HEK293 (cell line): ENCODE measurements around the gene PITPNM3.

ENCODE experiments used
- CTCF ChIA-PET: fragments of 350-600 bp; formaldehyde crosslinking; extraction: SDS; loops from one replicate; lab custom pipeline; 2021; ENCODE audit warnings: antibody characterized with exemption; lab: Yijun Ruan, JAX
- POLR2A ChIA-PET: fragments of 300-600 bp; formaldehyde crosslinking; extraction: SDS; loops from one replicate; lab custom pipeline; 2020; ENCODE audit warnings: antibody characterized with exemption, inconsistent platforms; lab: Yijun Ruan, JAX
- H3K27ac ChIP-seq: fragments of 200-500 bp; sonication (Bioruptor generic); 2 replicates; pipeline ENCODE4 v1.5.1; 2014; ENCODE audit warnings: low read depth, low read length, control low read depth, inconsistent platforms; ENCODE audit errors: extremely low read depth
- H3K36me3 ChIP-seq, 2 experiments: fragments of 200-500 bp in 1 of 2; sonication (Bioruptor generic) in 1 of 2; 1 replicate in 1 of 2; 2 replicates in 1 of 2; pipeline ENCODE4 v1.5.1; 2014 to 2017; ENCODE audit warnings: inconsistent platforms in 2 of 2, low read length in 2 of 2; ENCODE audit not compliant: control insufficient read depth in 2 of 2, insufficient read depth in 1 of 2
- H3K4me1 ChIP-seq: fragments of 200-500 bp; sonication (Bioruptor generic); 2 replicates; pipeline ENCODE4 v1.5.1; 2014; ENCODE audit warnings: mild to moderate bottlenecking, low read length, inconsistent platforms; ENCODE audit not compliant: control insufficient read depth, insufficient read depth
- H3K4me3 ChIP-seq: 2 replicates; pipeline ENCODE4 v1.5.1; 2011; ENCODE audit warnings: low read depth, mild to moderate bottlenecking, control low read depth, low read length, moderate library complexity
- H3K9me3 ChIP-seq: fragments of 200-500 bp; sonication (Bioruptor generic); 2 replicates; pipeline ENCODE4 v1.5.1; 2014; ENCODE audit warnings: low read depth, low read length, inconsistent platforms; ENCODE audit not compliant: control insufficient read depth, insufficient read depth
- EGR2 ChIP-seq: fragments of 450-650 bp; formaldehyde crosslinking; IDR thresholded peaks from 2 replicates; pipeline ENCODE4 v1.5.1; 2016; ENCODE audit warnings: low read depth, missing biosample characterization, missing genetic modification characterization
- ELK4 ChIP-seq: IDR thresholded peaks from 2 replicates; pipeline ENCODE4 v1.6.1; 2011; ENCODE audit warnings: mild to moderate bottlenecking, low read depth, low read length, borderline replicate concordance
- FEZF1 ChIP-seq: fragments of 450-650 bp; formaldehyde crosslinking; IDR thresholded peaks from 2 replicates; pipeline ENCODE4 v1.5.1; 2016; ENCODE audit warnings: missing biosample characterization, missing genetic modification characterization
- MYNN ChIP-seq: fragments of 450-650 bp; formaldehyde crosslinking; IDR thresholded peaks from 2 replicates; pipeline ENCODE4 v1.5.1; 2016; ENCODE audit warnings: missing biosample characterization, missing genetic modification characterization, borderline replicate concordance
- PRDM10 ChIP-seq: fragments of 450-650 bp; formaldehyde crosslinking; IDR thresholded peaks from 2 replicates; pipeline ENCODE4 v1.5.1; 2016; ENCODE audit warnings: missing biosample characterization, missing genetic modification characterization
- SP7 ChIP-seq: fragments of 450-650 bp; formaldehyde crosslinking; IDR thresholded peaks from 2 replicates; pipeline ENCODE4 v1.5.1; 2016; ENCODE audit warnings: missing biosample characterization, missing genetic modification characterization
- TRIM28 ChIP-seq: IDR thresholded peaks from 2 replicates; pipeline ENCODE4 v1.6.1; 2011; ENCODE audit warnings: low read length, control low read depth, borderline replicate concordance
- ZBTB11 ChIP-seq: fragments of 450-650 bp; formaldehyde crosslinking; conservative IDR thresholded peaks from 2 replicates; pipeline ENCODE4 v1.5.1; 2016; ENCODE audit warnings: low read depth, missing biosample characterization, missing genetic modification characterization
- ZBTB17 ChIP-seq: fragments of 450-650 bp; formaldehyde crosslinking; IDR thresholded peaks from 2 replicates; pipeline ENCODE4 v1.5.1; 2016; ENCODE audit warnings: missing biosample characterization, missing genetic modification characterization
- ZBTB7A ChIP-seq: fragments of 450-650 bp; formaldehyde crosslinking; IDR thresholded peaks from 2 replicates; pipeline ENCODE4 v1.5.1; 2016; ENCODE audit warnings: low read depth, missing biosample characterization, missing genetic modification characterization
- ZBTB8A ChIP-seq: fragments of 450-650 bp; formaldehyde crosslinking; IDR thresholded peaks from 2 replicates; pipeline ENCODE4 v1.5.1; 2016; ENCODE audit warnings: missing biosample characterization, missing genetic modification characterization
- ZNF112 ChIP-seq: fragments of 450-650 bp; formaldehyde crosslinking; IDR thresholded peaks from 2 replicates; pipeline ENCODE4 v1.5.0; 2017; ENCODE audit warnings: missing biosample characterization, missing genetic modification characterization
- ZNF202 ChIP-seq: fragments of 450-650 bp; formaldehyde crosslinking; IDR thresholded peaks from 2 replicates; pipeline ENCODE4 v1.5.1; 2016; ENCODE audit warnings: missing biosample characterization, missing genetic modification characterization, borderline replicate concordance
- ZNF211 ChIP-seq: fragments of 450-650 bp; formaldehyde crosslinking; IDR thresholded peaks from 2 replicates; pipeline ENCODE4 v1.5.1; 2016; ENCODE audit warnings: low read depth, missing biosample characterization, missing genetic modification characterization
- ZNF274 ChIP-seq, 2 experiments: fragments of 200-500 bp in 1 of 2; fragments of 450-650 bp in 1 of 2; sonication (Bioruptor generic) in 1 of 2; formaldehyde crosslinking in 1 of 2; IDR thresholded peaks; 2 replicates each; pipeline versions ENCODE4 v1.5.1 to v1.6.1; 2014 to 2016; ENCODE audit warnings: borderline replicate concordance in 1 of 2, inconsistent platforms in 1 of 2, low read length in 1 of 2, missing biosample characterization in 1 of 2, missing genetic modification characterization in 1 of 2
- ZNF324 ChIP-seq: fragments of 450-650 bp; formaldehyde crosslinking; IDR thresholded peaks from 2 replicates; pipeline ENCODE4 v1.5.1; 2016; ENCODE audit warnings: missing biosample characterization, missing genetic modification characterization
- ZNF335 ChIP-seq: fragments of 450-650 bp; formaldehyde crosslinking; conservative IDR thresholded peaks from 2 replicates; pipeline ENCODE4 v1.5.1; 2016; ENCODE audit warnings: missing biosample characterization, missing genetic modification characterization
- ZNF341 ChIP-seq: fragments of 450-650 bp; formaldehyde crosslinking; IDR thresholded peaks from 2 replicates; pipeline ENCODE4; 2016; ENCODE audit warnings: low read depth, missing biosample characterization, missing genetic modification characterization
- ZNF37A ChIP-seq: fragments of 450-650 bp; IDR thresholded peaks from 2 replicates; pipeline ENCODE4 v1.5.1; 2018; ENCODE audit warnings: missing biosample characterization, missing genetic modification characterization
- ZNF391 ChIP-seq: fragments of 450-650 bp; formaldehyde crosslinking; IDR thresholded peaks from 2 replicates; pipeline ENCODE4 v1.5.1; 2016; ENCODE audit warnings: low read depth, missing biosample characterization, missing genetic modification characterization, borderline replicate concordance
- ZNF398 ChIP-seq: fragments of 450-650 bp; formaldehyde crosslinking; IDR thresholded peaks from 2 replicates; pipeline ENCODE4 v1.5.1; 2017; ENCODE audit warnings: missing biosample characterization, missing genetic modification characterization
- ZNF600 ChIP-seq: fragments of 450-650 bp; formaldehyde crosslinking; IDR thresholded peaks from 2 replicates; pipeline ENCODE4 v1.5.1; 2016; ENCODE audit warnings: missing biosample characterization, missing genetic modification characterization
- ZNF629 ChIP-seq: fragments of 450-650 bp; formaldehyde crosslinking; IDR thresholded peaks from 2 replicates; pipeline ENCODE4 v1.5.1; 2017; ENCODE audit warnings: missing biosample characterization, missing genetic modification characterization

Gene PITPNM3

GRCh38 chr17:6554871-6555330, 1.5 kb downstream of the PITPNM3 start:
- Histone ChIP-seq H3K4me3 (no peak overlapping the region), H3K36me3 (no peaks in the 10 kb centered on the region), H3K9me3 (no peaks in the 10 kb centered on the region), H3K4me1 (no peaks in the 10 kb centered on the region), H3K27ac (no peak overlapping the region)
- CTCF ChIA-PET: no interaction called here
- TF ChIP-seq ZBTB7A (tag by site-specific recombination) (no peak), ZNF335 (tag by site-specific recombination) (no peak), EGR2 (no peak), ZNF112 (no peak), ZBTB8A (no peak), ZNF202 (tag by site-specific recombination) (no peak), ZBTB17 (tag by site-specific recombination) (no peak), PRDM10 (tag by site-specific recombination) (no peak), ZNF391 (tag by site-specific recombination) (no peak), ZNF341 (tag by site-specific recombination) (peak; percentile 55), ZNF211 (tag by site-specific recombination) (no peak), ZBTB11 (tag by site-specific recombination) (no peak), ZNF629 (tag by site-specific recombination) (no peak), ZNF37A (tag by site-specific recombination) (no peak), ZNF274 (IDR thresholded peaks at IDR 0.05; ENCODE audit: low read length) (no peak), ZNF274 (tag by site-specific recombination; IDR thresholded peaks at IDR 0.05; ENCODE audit: borderline replicate concordance) (no peak), SP7 (tag by site-specific recombination) (no peak), ZNF324 (no peak), TRIM28 (no peak), ZNF398 (peak; percentile 68), FEZF1 (tag by site-specific recombination) (0 out of 2 replicates have a peak, but pooled peaks have one; percentile 6), MYNN (no peak), ELK4 (no peak), ZNF600 (tag by site-specific recombination) (peak; percentile 60)
- POLR2A ChIA-PET: no interaction called here
